ENCODE results near the gene PPM1L.

DNA sequence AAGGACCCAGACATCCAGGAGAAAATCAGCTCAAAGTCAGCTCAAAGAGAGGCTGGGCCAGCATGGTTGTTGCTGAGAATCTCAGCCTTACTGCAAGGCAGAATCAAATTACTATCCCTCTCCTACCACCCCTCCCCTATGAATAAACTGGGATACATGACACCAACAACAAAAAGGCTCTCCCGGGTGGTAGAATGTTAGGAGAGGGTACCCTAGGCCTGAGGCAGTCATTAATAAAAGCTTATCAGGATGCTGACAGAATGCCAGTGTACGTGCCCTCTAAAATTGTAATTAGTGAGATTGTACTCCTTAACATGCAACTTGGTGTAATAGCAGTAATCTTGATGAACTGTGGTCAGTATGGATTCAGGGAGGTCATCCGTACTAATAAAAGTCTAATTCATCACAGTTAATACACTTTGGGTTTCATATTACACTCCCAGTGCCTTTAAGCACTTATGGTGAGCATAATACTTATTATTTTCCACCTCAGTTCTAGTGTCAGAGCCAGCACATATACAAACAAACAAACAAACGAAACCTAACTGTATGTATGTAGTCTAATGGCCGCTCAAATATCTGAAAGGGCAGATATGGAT, 272.6 kb downstream of the PPM1L start:
- TF ChIP-seq, protein P1, sequence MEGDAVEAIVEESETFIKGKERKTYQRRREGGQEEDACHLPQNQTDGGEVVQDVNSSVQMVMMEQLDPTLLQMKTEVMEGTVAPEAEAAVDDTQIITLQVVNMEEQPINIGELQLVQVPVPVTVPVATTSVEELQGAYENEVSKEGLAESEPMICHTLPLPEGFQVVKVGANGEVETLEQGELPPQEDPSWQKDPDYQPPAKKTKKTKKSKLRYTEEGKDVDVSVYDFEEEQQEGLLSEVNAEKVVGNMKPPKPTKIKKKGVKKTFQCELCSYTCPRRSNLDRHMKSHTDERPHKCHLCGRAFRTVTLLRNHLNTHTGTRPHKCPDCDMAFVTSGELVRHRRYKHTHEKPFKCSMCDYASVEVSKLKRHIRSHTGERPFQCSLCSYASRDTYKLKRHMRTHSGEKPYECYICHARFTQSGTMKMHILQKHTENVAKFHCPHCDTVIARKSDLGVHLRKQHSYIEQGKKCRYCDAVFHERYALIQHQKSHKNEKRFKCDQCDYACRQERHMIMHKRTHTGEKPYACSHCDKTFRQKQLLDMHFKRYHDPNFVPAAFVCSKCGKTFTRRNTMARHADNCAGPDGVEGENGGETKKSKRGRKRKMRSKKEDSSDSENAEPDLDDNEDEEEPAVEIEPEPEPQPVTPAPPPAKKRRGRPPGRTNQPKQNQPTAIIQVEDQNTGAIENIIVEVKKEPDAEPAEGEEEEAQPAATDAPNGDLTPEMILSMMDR (IDR thresholded peaks at IDR 0.05 in 2 of 3, conservative IDR thresholded peaks at IDR 0.05 in 1 of 3; ENCODE audit: borderline replicate concordance in 1 of 3, insufficient read depth in 1 of 3, low read depth in 2 of 3, low read length in 2 of 3) = no peak
- TF ChIP-seq EZH2phosphoT487 (IDR thresholded peaks at IDR 0.05; ENCODE audit: borderline replicate concordance) = no peak
- no peak for TF ChIP-seq ZNF274 (IDR thresholded peaks at IDR 0.05; ENCODE audit: low read depth, low read length)
- no peak for TF ChIP-seq JUND (IDR thresholded peaks at IDR 0.05)
- TF ChIP-seq EGR1 (IDR thresholded peaks at IDR 0.05; ENCODE audit: low read depth) = no peak
- TF ChIP-seq TCF7L2 (IDR thresholded peaks at IDR 0.05; ENCODE audit: borderline replicate concordance, extremely low read depth, insufficient read depth, insufficient read length) = no peak
- TF ChIP-seq, protein P2, sequence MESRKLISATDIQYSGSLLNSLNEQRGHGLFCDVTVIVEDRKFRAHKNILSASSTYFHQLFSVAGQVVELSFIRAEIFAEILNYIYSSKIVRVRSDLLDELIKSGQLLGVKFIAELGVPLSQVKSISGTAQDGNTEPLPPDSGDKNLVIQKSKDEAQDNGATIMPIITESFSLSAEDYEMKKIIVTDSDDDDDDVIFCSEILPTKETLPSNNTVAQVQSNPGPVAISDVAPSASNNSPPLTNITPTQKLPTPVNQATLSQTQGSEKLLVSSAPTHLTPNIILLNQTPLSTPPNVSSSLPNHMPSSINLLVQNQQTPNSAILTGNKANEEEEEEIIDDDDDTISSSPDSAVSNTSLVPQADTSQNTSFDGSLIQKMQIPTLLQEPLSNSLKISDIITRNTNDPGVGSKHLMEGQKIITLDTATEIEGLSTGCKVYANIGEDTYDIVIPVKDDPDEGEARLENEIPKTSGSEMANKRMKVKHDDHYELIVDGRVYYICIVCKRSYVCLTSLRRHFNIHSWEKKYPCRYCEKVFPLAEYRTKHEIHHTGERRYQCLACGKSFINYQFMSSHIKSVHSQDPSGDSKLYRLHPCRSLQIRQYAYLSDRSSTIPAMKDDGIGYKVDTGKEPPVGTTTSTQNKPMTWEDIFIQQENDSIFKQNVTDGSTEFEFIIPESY (IDR thresholded peaks at IDR 0.05; ENCODE audit: extremely low read depth, insufficient replicate concordance, low read length) = no peak

Measured in HCT116 (cell line).